KMS-11 (cell line): ENCODE results near the gene NCAM1.

Source experiments
- H2AFZ ChIP-seq: fragments of 200-600 bp; sonication (generic); 2 replicates; pipeline ENCODE4 v1.6.1; 2016; ENCODE audit warnings: antibody characterized with exemption, mixed run types, low read depth
- H3K27ac ChIP-seq: fragments of 200-600 bp; sonication (generic); 2 replicates; pipeline ENCODE4 v1.6.1; 2016; ENCODE audit warnings: mild to moderate bottlenecking, mixed run types
- H3K27me3 ChIP-seq: fragments of 200-600 bp; sonication (generic); 2 replicates; pipeline ENCODE4 v1.6.1; 2017; ENCODE audit warnings: mild to moderate bottlenecking, low read depth, mixed run types, moderate library complexity; ENCODE audit not compliant: insufficient read depth
- H3K36me3 ChIP-seq: fragments of 200-600 bp; sonication (generic); 2 replicates; pipeline ENCODE4 v1.6.1; 2017; ENCODE audit warnings: mild to moderate bottlenecking, mixed run types; ENCODE audit not compliant: insufficient read depth
- H3K4me1 ChIP-seq: fragments of 200-600 bp; sonication (generic); 2 replicates; pipeline ENCODE4 v1.6.1; 2016; ENCODE audit warnings: mild to moderate bottlenecking, low read depth, mixed run types; ENCODE audit not compliant: poor library complexity, severe bottlenecking
- H3K4me2 ChIP-seq: fragments of 200-600 bp; sonication (generic); 2 replicates; pipeline ENCODE4 v1.7.0; 2016; ENCODE audit warnings: mild to moderate bottlenecking, mixed run types
- H3K4me3 ChIP-seq: fragments of 200-600 bp; sonication (generic); IDR thresholded peaks from 2 replicates; pipeline ENCODE4 v1.6.1; 2017; ENCODE audit warnings: low read depth, low read length, mixed read lengths; ENCODE audit not compliant: insufficient read depth
- H3K79me2 ChIP-seq: fragments of 200-600 bp; sonication (generic); 2 replicates; pipeline ENCODE4 v1.6.1; 2016; ENCODE audit warnings: low read depth, mixed run types; ENCODE audit not compliant: insufficient read depth
- H3K9ac ChIP-seq: fragments of 200-600 bp; sonication (generic); 2 replicates; pipeline ENCODE4 v1.6.1; 2016; ENCODE audit warnings: mild to moderate bottlenecking, mixed run types
- H4K20me1 ChIP-seq: fragments of 200-600 bp; sonication (generic); 2 replicates; pipeline ENCODE4 v1.6.1; 2016; ENCODE audit warnings: mild to moderate bottlenecking, mixed run types; ENCODE audit not compliant: insufficient read depth
- CTCF ChIP-seq: fragments of 200-600 bp; sonication (generic); conservative IDR thresholded peaks from 2 replicates; pipeline ENCODE4 v1.6.1; 2017; ENCODE audit warnings: low read depth, mild to moderate bottlenecking, antibody characterized with exemption, low read length, moderate library complexity, mixed read lengths

The NCAM1 gene

GRCh38 chr11:113204280-113204679 lies 243.1 kb downstream of the NCAM1 start:
- TF ChIP-seq CTCF: no peak
- Histone ChIP-seq H3K9ac (no peak overlapping the region), H3K27me3 (no peaks in the 10 kb centered on the region), H4K20me1 (no peaks in the 10 kb centered on the region), H3K4me1 (no peaks in the 10 kb centered on the region), H3K4me2 (no peak overlapping the region), H3K36me3 (no peaks in the 10 kb centered on the region), H2AFZ (no peak overlapping the region), H3K4me3 (no peak overlapping the region), H3K79me2 (no peaks in the 10 kb centered on the region), H3K27ac (no peak overlapping the region)

GRCh38 chr11:113213549-113213948 lies 252.3 kb downstream of the NCAM1 start:
- Histone ChIP-seq H3K4me2 (no peak overlapping the region), H3K4me1 (no peaks in the 10 kb centered on the region), H3K9ac (no peak overlapping the region), H3K36me3 (no peaks in the 10 kb centered on the region), H3K79me2 (no peaks in the 10 kb centered on the region), H2AFZ (no peak overlapping the region), H3K27me3 (no peaks in the 10 kb centered on the region), H3K4me3 (no peak overlapping the region), H3K27ac (no peak overlapping the region), H4K20me1 (no peaks in the 10 kb centered on the region)
- no peak for TF ChIP-seq CTCF

- H3K36me3 ChIP-seq: no peaks in the 10 kb centered on the region
- H3K4me2 ChIP-seq: no peak overlapping the region
- no peak overlapping the region for H3K9ac ChIP-seq
- TF ChIP-seq CTCF: no peak
- no peak overlapping the region for H3K4me3 ChIP-seq
- H3K27ac ChIP-seq: no peak overlapping the region
- no peaks in the 10 kb centered on the region for H4K20me1 ChIP-seq
- H2AFZ ChIP-seq: no peak overlapping the region
- no peaks in the 10 kb centered on the region for H3K27me3 ChIP-seq
- H3K79me2 ChIP-seq: no peaks in the 10 kb centered on the region
- no peaks in the 10 kb centered on the region for H3K4me1 ChIP-seq
These were observed 261.0 kb downstream of the NCAM1 start for GRCh38 chr11:113222241-113222640.

DNA sequence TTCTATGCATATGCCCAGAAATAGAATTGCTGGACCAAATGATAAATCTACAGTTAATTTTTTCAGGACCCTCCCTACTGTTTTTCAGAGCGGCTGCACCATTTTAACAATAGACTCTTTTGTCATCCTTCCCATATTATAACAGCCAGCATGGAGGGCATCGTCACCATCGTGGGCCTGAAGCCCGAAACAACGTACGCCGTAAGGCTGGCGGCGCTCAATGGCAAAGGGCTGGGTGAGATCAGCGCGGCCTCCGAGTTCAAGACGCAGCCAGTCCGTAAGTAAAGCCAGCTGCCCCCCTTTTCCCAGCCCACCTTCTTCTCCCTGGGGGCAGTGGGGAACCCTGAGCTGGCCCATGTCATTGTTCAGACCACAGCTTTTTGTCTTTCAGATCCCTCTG lies 273.7 kb downstream of the NCAM1 start:
- H3K4me2 ChIP-seq: no peak overlapping the region
- no peaks in the 10 kb centered on the region for H3K79me2 ChIP-seq
- no peak overlapping the region for H3K9ac ChIP-seq
- no peak overlapping the region for H2AFZ ChIP-seq
- no peak for TF ChIP-seq CTCF
- no peaks in the 10 kb centered on the region for H3K27me3 ChIP-seq
- no peaks in the 10 kb centered on the region for H3K4me1 ChIP-seq
- H4K20me1 ChIP-seq: no peaks in the 10 kb centered on the region
- no peaks in the 10 kb centered on the region for H3K36me3 ChIP-seq
- no peak overlapping the region for H3K4me3 ChIP-seq
- H3K27ac ChIP-seq: no peak overlapping the region

DNA sequence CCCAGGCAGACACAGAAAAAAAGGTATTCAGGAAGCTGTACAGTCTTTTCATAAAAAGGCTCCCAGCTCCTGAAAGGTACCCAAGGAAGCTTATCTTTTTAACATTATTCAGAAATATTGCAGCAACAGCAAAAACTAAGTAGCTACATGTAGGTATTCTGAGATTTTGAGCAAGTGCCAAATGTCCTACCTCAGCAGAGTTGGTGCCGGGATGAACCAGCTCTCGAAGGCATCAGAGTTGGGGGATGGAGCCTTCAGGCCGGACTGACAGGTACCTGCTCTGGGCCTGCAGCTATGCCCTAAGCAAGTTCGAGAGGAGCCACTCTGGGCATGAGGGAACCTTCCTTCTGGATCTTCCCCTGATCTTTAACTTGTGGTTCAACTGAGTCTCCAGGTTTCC lies 276.0 kb downstream of the NCAM1 start:
- Histone ChIP-seq H3K4me1 (no peaks in the 10 kb centered on the region), H3K79me2 (no peaks in the 10 kb centered on the region), H3K27me3 (no peaks in the 10 kb centered on the region), H4K20me1 (no peaks in the 10 kb centered on the region), H3K4me2 (no peak overlapping the region), H3K4me3 (no peak overlapping the region), H3K36me3 (no peaks in the 10 kb centered on the region), H3K27ac (no peak overlapping the region), H3K9ac (no peak overlapping the region), H2AFZ (no peak overlapping the region)
- TF ChIP-seq CTCF: no peak
